Brain microvascular endothelial cell (primary cell): ENCODE results near the gene INPP5D.

Experiments
- DNase-seq: peaks from one replicate; pipeline ENCODE4 v3.0.0-alpha.2; 2020
- H3K27ac ChIP-seq: fragments of 250-450 bp; sonication (Bioruptor Pico); 2 replicates; pipeline ENCODE4 v1.5.1; 2020; ENCODE audit warnings: mild to moderate bottlenecking, moderate library complexity
- H3K27me3 ChIP-seq: fragments of 250-450 bp; sonication (Bioruptor Pico); replicated peaks from 2 replicates; pipeline ENCODE4 v1.5.1; 2020; ENCODE audit warnings: mild to moderate bottlenecking
- H3K36me3 ChIP-seq: fragments of 250-450 bp; sonication (Bioruptor Pico); replicated peaks from 2 replicates; pipeline ENCODE4 v1.5.1; 2020; ENCODE audit warnings: mild to moderate bottlenecking
- H3K4me3 ChIP-seq: 2 replicates; pipeline ENCODE4 v1.5.1; 2011; ENCODE audit warnings: low read depth, mild to moderate bottlenecking, control low read depth, low read length, moderate library complexity
- CTCF ChIP-seq: IDR thresholded peaks from 2 replicates; pipeline ENCODE4 v1.5.1; 2011; ENCODE audit warnings: low read depth, mild to moderate bottlenecking, moderate library complexity, low read length, control low read depth, inconsistent platforms; ENCODE audit errors: missing control alignments
- in situ Hi-C: cut with HindIII; loops from 2 replicates; pipeline ENCODE4 v1.10.0; 2017; ENCODE audit warnings: low sequenced_read_pairs, low pct_ligation_motif_present

INPP5D gene

GRCh38 chr2:233076749-233077148 is 16.6 kb downstream of the INPP5D start:
- no peak overlapping the region for H3K27ac ChIP-seq
- TF ChIP-seq CTCF: no peak
- H3K36me3 ChIP-seq: no peaks in the 10 kb centered on the region
- no peak overlapping the region for H3K4me3 ChIP-seq
- in situ Hi-C loops: loop anchor here (25.0 kb wide), 1 partner anchor 161 kb away; no protein-coding TSS in a partner anchor
- DNase-seq: no peak
- no peaks in the 10 kb centered on the region for H3K27me3 ChIP-seq

DNA sequence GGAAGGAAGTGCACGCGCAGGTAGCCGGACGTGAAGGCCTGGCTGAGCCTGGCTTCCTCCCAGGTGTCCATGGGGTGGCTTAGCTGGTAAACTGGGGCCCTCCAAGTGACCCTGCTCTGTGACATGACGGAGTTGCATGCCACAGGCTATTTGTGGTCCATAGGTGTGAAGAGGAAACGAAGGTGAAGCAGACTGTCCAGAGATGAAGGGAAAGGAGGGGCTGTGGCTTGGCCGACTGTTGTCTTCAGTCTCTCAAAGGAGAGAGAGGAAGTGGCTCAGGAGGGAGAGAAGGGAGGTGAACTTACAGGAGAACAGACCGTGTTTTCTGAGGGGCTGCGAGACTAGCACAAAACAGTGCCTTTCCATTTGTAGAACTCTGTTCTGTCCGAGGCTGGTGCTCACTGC is 19.3 kb downstream of the INPP5D start:
- H3K27ac ChIP-seq: no peak overlapping the region
- H3K4me3 ChIP-seq: no peak overlapping the region
- DNase-seq: no peak
- TF ChIP-seq CTCF: no peak
- in situ Hi-C loops: loop anchor here (25.0 kb wide), 1 partner anchor 158 kb away; no protein-coding TSS in a partner anchor
- H3K27me3 ChIP-seq: no peaks in the 10 kb centered on the region
- no peaks in the 10 kb centered on the region for H3K36me3 ChIP-seq

- TF ChIP-seq CTCF: no peak
- in situ Hi-C loops: loop anchor here (25.0 kb wide), 1 partner anchor 157 kb away; no protein-coding TSS in a partner anchor
- Histone ChIP-seq H3K27me3 (no peaks in the 10 kb centered on the region), H3K4me3 (no peak overlapping the region), H3K36me3 (no peaks in the 10 kb centered on the region), H3K27ac (no peak overlapping the region)
- DNase-seq: no peak
These were observed 20.1 kb downstream of the INPP5D start for GRCh38 chr2:233079953-233080835.

DNA sequence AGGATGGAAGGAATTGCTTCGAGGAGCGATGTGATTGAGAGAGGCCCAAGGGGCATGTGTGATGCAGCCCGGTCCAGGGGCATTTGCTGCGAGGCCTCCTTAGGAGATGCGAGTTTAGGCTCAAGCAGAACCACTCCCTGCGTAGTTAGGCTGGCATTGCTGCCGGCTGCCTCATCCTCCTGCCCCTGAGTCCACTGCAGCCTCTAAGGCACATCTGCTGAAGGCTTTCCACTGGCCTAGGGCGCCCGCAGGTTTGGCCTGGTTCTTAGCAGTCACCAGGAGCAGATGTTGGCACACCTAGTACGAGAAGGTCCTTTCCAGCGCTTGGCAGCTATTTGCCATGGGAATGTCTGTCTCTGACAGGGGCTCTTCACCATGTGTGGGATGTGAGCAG is 20.7 kb downstream of the INPP5D start:
- no peaks in the 10 kb centered on the region for H3K27me3 ChIP-seq
- TF ChIP-seq CTCF: no peak
- DNase-seq: no peak
- in situ Hi-C loops: loop anchor here (25.0 kb wide), 1 partner anchor 156 kb away; no protein-coding TSS in a partner anchor
- H3K27ac ChIP-seq: no peak overlapping the region
- no peak overlapping the region for H3K4me3 ChIP-seq
- no peaks in the 10 kb centered on the region for H3K36me3 ChIP-seq

GRCh38 chr2:233081232-233081730 is 21.1 kb downstream of the INPP5D start:
- Histone ChIP-seq H3K27me3 (no peaks in the 10 kb centered on the region), H3K36me3 (no peaks in the 10 kb centered on the region), H3K27ac (no peak overlapping the region), H3K4me3 (no peak overlapping the region)
- TF ChIP-seq CTCF: no peak
- DNase-seq: no peak
- in situ Hi-C loops: loop anchor here (25.0 kb wide), 1 partner anchor 156 kb away; no protein-coding TSS in a partner anchor
